Osteocyte (in vitro differentiated cells): ENCODE data around the gene HMGXB3. TPM values are rescaled to one million over a fixed set of nuclear protein-coding genes. Genes with fewer than 3 reads are reported as not detected.
A peak's percentile ranks its signal among the peaks of the same experiment; 100 is the strongest.

Source experiments
- DNase-seq: peaks from one replicate; pipeline ENCODE4 v3.0.0; 2021; ENCODE audit warnings: mixed read lengths; ENCODE audit not compliant: unreplicated experiment; ENCODE audit errors: extremely low spot score
- H3K27ac Mint-ChIP-seq: one replicate; pipeline ENCODE4 v1.8.0; 2021; ENCODE audit warnings: mild to moderate bottlenecking, mixed read lengths; ENCODE audit not compliant: unreplicated experiment
- H3K27me3 Mint-ChIP-seq: one replicate; pipeline ENCODE4 v1.8.0; 2021; ENCODE audit warnings: mixed read lengths; ENCODE audit not compliant: unreplicated experiment
- H3K36me3 Mint-ChIP-seq: one replicate; pipeline ENCODE4 v1.8.0; 2021; ENCODE audit warnings: mixed read lengths; ENCODE audit not compliant: unreplicated experiment
- H3K4me1 Mint-ChIP-seq: one replicate; pipeline ENCODE4 v1.8.0; 2021; ENCODE audit warnings: mixed read lengths; ENCODE audit not compliant: unreplicated experiment
- H3K4me3 Mint-ChIP-seq: one replicate; pipeline ENCODE4 v1.8.0; 2021; ENCODE audit warnings: mild to moderate bottlenecking, moderate library complexity, mixed read lengths; ENCODE audit not compliant: unreplicated experiment
- H3K9me3 Mint-ChIP-seq: one replicate; pipeline ENCODE4 v1.8.0; 2021; ENCODE audit warnings: mixed read lengths; ENCODE audit not compliant: unreplicated experiment
- total RNA-seq: library from RNA; stranded (reverse); gene quantifications from 2 replicates; pipeline ENCODE4 v1.2.1, GENCODE V29; 2021
- TF ChIP-seq, protein P1 (sequence below): fragments of 200-600 bp; sonication (generic); IDR thresholded peaks from 2 replicates; pipeline ENCODE4 v1.5.0; 2021; ENCODE audit warnings: antibody characterized with exemption, mild to moderate bottlenecking, moderate library complexity

HMGXB3 gene
- total RNA-seq, 1 donor from 2014 or later: 58.6 TPM

- Mint-ChIP-seq H3K27me3 (peaks cover 8% of the 10 kb centered on the region), H3K4me1 (peaks cover 2% of the 10 kb centered on the region)
- TF ChIP-seq, protein P1, sequence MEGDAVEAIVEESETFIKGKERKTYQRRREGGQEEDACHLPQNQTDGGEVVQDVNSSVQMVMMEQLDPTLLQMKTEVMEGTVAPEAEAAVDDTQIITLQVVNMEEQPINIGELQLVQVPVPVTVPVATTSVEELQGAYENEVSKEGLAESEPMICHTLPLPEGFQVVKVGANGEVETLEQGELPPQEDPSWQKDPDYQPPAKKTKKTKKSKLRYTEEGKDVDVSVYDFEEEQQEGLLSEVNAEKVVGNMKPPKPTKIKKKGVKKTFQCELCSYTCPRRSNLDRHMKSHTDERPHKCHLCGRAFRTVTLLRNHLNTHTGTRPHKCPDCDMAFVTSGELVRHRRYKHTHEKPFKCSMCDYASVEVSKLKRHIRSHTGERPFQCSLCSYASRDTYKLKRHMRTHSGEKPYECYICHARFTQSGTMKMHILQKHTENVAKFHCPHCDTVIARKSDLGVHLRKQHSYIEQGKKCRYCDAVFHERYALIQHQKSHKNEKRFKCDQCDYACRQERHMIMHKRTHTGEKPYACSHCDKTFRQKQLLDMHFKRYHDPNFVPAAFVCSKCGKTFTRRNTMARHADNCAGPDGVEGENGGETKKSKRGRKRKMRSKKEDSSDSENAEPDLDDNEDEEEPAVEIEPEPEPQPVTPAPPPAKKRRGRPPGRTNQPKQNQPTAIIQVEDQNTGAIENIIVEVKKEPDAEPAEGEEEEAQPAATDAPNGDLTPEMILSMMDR: no peak
These were observed 84.8 kb downstream of the HMGXB3 start for GRCh38 chr5:150085191-150085912.

GRCh38 chr5:150085950-150086715, 85.6 kb downstream of the HMGXB3 start, which contains the start of gene CSF1R:
CSF1R (minus strand) TSS chr5:150086554; CDS start chr5:150086427, 127 bp downstream.
- H3K36me3 Mint-ChIP-seq: no peaks in the 10 kb centered on the region
- peak; percentile 73 for DNase-seq
- H3K27ac Mint-ChIP-seq: no peak within 1 kb of the TSS
- peaks cover 2% of the 10 kb centered on the region for H3K4me1 Mint-ChIP-seq
- H3K4me3 Mint-ChIP-seq: no peak within 1 kb of the TSS
- no peaks in the 10 kb centered on the region for H3K9me3 Mint-ChIP-seq
- H3K27me3 Mint-ChIP-seq: peaks cover 16% of the 10 kb centered on the region
- TF ChIP-seq, protein P1: no peak

More at GRCh38 chr5:150085191-150085912, 84.8 kb downstream of the HMGXB3 start:
- Mint-ChIP-seq H3K27ac (no peak overlapping the region), H3K36me3 (no peaks in the 10 kb centered on the region), H3K4me3 (no peak overlapping the region), H3K9me3 (no peaks in the 10 kb centered on the region)
- DNase-seq: peak; percentile 60

DNA sequence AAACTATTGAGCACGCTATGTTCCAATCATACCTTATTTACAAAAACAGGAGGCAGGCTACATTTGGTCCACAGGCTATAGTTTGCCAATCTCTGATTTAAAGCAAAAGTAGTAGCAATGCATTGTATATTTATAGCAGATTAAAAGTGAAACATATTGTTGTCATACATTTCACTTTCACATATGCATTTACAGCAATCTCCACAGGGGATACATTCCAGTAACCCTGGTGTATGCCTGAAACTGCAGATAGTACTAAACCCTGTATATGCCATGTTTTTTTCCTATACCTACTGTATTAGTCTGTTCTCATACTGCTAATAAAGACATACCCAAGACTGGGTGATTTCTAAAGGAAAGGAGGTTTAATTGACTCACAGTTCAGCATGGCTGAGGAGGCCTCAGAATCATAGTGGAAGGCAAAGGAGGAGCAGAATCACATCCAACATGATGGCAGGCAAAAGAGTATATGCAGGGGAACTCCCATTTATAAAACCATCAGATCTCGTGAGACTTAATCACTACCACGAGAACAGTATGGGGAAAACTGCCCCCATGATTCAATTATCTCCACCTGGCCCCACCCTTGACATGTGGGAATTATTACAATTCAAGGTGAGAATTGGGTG, 91.7 kb downstream of the HMGXB3 start:
- H3K4me3 Mint-ChIP-seq: no peak overlapping the region
- no peak for DNase-seq
- peaks cover 5% of the 10 kb centered on the region for H3K9me3 Mint-ChIP-seq
- peaks cover 41% of the 10 kb centered on the region for H3K27me3 Mint-ChIP-seq
- no peak overlapping the region for H3K27ac Mint-ChIP-seq
- peaks cover 4% of the 10 kb centered on the region for H3K36me3 Mint-ChIP-seq
- TF ChIP-seq, protein P1: no peak
- no peaks in the 10 kb centered on the region for H3K4me1 Mint-ChIP-seq

- Mint-ChIP-seq H3K4me1 (no peaks in the 10 kb centered on the region), H3K4me3 (no peak overlapping the region), H3K27me3 (peaks cover 34% of the 10 kb centered on the region), H3K9me3 (peaks cover 5% of the 10 kb centered on the region), H3K27ac (no peak overlapping the region), H3K36me3 (peaks cover 4% of the 10 kb centered on the region)
- no peak for DNase-seq
- TF ChIP-seq, protein P1: no peak
These were observed 96.6 kb downstream of the HMGXB3 start for GRCh38 chr5:150097152-150097551.
